GM18519 (cell line): ENCODE results near the gene CDK5.

Experiments
- ATAC-seq: cut with Tn5 transposase; IDR thresholded peaks from one replicate; pipeline ENCODE4 v1.9.1; 2021; ENCODE audit warnings: mild to moderate bottlenecking, moderate library complexity; ENCODE audit not compliant: unreplicated experiment, low FRiP score

CDK5 gene

DNA sequence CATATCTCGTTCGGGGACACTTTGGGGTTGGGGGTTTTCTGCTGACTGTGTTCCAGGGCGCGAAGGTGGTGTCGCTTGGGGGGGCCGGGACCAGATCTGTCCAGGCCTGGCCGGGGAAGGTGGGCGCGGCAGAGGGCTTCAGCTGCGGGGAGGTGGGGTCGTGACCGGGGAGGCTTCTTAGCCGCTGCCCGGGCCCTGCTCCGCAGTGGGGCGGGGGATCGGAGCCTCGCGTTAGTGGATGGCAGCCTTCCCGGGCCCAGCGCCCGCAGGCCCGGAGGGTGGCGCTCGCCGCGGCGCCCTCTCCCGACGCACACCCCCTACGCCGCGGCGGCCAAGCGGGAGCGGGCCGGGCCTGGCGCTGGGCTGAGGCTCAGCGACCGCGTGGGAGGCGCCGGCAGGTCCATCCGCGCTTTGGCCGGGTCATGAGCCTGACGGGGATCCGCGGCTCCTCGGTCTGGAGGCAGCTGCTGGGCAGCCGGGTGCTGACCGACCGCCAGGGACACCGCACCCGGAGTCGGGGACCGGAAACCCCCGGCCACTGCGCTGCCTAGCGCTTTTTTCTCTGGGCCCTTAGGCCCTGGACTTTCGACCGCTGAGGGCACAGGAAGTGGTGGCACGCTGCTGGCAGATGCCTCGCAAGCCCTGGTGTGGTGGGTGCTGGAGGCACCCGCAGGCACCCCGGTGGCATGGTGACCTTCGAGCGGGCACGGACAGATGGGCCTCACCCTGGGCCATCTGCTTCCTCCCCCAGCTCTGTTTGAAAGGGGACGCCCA, 29.7 kb upstream of the CDK5 start:
- no peak for ATAC-seq

DNA sequence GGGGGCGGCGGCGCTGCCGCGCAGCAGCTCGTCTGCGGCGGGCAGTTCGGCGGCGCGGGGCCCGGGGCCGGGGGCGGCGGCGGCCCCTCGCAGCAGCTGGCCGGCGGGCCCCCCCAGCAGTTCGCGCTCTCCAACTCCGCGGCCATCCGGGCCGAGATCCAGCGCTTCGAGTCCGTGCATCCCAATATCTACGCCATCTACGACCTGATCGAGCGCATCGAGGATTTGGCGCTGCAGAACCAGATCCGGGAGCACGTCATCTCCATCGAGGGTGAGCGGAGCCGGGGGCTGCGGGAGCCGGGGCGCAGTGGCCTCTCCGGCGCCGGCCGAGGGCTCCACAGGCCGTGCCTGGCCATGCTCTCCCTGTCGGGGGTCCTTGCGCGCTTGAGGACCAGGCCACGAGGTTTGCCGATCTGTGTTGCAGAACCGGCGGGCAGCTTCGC, 29.1 kb upstream of the CDK5 start:
- ATAC-seq = no peak

DNA sequence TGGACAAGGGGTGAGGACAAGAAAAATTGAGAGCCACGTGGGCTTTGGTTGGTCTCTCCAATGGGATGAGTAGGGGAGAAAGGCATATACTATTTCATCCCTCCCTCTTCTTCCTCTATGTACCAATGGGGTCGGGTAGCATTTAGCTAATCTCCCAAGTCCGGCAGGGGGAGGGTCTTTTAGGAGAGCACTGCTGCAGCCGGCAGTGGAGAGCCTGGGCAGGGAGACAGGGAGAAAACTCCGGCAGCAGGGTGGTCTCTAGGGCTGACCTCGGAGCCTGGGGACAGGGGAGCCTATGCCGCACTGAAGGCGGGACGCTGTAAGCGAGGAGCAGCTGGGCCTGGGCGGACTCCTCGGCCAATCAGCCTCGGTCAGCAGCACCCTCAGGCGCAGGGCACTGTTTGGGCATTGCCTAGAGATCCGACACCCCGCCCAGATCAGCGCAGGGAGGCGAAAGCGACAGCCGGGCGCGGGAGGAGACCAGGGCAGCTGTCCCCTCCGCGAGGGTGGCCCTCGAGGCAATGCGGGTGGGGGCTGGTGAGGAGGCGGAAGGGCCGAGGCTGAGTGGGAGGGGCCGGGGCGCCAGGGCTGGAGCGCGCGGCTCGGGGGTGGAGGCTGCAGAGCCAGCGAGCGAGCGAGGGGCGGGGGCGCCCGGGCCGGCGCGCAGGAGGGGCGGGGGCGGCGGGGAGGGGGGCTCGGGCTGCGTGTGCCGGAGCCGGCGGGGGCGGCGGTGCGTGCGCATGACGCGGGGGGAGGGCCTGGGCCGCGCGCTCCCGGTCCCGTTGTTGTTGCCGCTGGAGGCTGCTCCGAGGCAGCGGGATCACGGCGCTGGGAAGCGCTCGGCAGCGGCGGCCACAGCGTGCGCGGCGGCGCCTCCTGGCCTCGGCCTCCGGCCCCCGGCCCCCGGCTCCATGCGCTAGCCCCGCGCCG, 28.3 kb upstream of the CDK5 start, which contains the start of gene AGAP3:
AGAP3 (plus strand) TSS at position 785 of the 930 bp plus-strand sequence. CDS start 267 bp downstream, outside the sequence.
- no peak for ATAC-seq

- ATAC-seq = no peak
These were observed 27.6 kb upstream of the CDK5 start for GRCh38 chr7:151085329-151085690.

DNA sequence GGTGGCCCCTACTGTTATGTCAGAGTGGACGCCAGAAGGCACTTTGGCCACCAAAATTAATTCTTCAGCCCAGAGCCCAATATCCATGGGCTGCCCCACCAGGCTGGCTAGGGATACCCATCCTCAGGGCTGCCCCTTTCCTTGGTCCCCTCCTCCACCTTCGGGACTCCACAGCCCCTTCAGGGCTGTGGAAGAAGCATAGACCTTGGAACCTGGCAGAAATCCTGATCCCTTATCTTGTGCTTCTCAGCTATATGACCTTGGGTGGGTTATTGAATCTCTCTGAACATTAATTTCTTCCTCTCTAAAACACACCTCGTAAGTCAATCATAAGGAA, 26.1 kb upstream of the CDK5 start:
- no peak for ATAC-seq

- ATAC-seq = peak; percentile 38
These were observed 25.6 kb upstream of the CDK5 start, which contains the start of gene TMUB1 for GRCh38 chr7:151083071-151083823. TSS of gene TMUB1 (minus strand) at chr7:151083493. CDS start at chr7:151082563, 930 bp downstream.

DNA sequence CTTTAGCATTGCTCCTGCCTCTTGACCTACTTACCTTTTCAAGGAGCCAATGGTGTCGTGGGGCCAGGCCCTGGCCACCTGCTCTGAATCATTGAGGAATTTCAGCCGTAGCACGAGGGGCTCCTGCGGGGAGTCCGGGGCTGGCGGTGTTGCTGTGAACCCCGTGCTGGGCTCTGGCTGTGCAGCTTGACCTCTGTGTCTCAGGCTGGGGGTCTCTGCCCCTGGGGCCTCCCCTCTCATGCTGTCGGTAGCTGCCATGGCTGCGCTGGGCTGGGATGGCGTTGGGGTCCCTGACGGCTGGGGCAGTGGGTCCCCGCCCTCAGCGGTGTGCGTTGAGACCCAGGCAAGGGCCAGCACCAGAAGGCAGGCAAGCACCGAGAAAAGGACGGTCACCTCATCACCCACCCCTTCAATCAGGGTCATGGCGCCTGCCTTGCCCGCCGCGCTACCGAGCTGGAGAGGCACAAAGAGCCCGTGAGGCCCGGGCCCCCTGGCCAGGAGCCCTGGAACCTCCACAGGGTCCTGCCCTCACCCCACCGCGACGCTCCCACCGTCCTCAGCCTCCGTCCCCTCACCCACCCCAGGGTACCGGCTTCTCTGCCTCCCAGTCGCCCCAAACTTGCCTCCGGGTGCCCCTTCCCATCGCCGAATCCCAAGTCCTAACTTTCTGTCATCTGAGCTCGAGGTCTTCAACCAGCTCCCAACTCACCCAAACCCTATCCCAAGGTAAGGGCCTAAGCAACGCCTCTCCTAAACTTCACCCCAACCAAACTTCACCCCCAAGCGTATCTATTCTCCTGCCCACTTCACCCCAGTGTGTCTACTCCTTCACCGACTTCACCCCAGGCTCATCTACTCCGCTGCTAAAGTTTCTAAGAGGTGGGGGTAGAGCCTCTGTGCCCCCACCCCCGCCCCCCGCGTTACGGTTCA, 24.7 kb upstream of the CDK5 start:
- no peak for ATAC-seq

- ATAC-seq = no peak
These were observed 23.7 kb upstream of the CDK5 start for GRCh38 chr7:151081170-151082101.

DNA sequence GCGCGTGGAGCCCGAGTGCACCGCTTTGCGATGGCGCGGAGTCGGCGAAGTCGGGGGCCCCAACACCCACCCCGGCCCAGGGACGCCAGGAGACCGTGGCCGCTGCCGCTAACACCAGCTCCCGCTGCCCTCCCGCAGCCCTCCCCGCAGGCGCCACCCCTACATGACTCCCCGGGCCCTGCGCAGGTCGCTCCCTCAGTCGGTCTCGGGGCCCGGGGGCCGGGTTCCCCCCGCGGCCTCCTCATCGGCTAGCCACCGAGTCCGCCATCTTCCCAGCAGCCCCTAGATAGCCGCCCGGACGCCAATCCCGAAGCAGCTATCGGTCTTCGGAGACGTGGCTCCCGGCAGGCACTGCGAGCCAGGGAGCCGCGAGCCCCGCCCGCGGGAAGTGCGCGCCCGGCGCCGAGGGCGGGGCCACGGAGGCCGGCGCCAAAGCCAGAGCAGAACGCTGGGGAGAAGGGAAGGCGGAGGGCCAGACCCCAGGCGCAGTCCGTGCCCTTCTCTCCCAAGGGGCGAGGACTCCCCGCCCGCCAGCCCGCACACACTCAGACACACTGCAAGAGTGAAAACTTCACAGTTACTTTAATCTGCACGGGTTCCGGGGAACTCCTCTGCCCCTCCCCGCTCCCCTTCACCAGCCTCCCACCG, 22.9 kb upstream of the CDK5 start, which contains the start of gene FASTK:
FASTK (minus strand) TSS at position 288 of the 648 bp plus-strand sequence; CDS start at position 245, 43 bp downstream.
- peak; percentile 59 for ATAC-seq

GRCh38 chr7:151080067-151080521, 22.4 kb upstream of the CDK5 start:
- ATAC-seq = no peak

- ATAC-seq = no peak
These were observed 21.7 kb upstream of the CDK5 start for GRCh38 chr7:151079199-151079910.

DNA sequence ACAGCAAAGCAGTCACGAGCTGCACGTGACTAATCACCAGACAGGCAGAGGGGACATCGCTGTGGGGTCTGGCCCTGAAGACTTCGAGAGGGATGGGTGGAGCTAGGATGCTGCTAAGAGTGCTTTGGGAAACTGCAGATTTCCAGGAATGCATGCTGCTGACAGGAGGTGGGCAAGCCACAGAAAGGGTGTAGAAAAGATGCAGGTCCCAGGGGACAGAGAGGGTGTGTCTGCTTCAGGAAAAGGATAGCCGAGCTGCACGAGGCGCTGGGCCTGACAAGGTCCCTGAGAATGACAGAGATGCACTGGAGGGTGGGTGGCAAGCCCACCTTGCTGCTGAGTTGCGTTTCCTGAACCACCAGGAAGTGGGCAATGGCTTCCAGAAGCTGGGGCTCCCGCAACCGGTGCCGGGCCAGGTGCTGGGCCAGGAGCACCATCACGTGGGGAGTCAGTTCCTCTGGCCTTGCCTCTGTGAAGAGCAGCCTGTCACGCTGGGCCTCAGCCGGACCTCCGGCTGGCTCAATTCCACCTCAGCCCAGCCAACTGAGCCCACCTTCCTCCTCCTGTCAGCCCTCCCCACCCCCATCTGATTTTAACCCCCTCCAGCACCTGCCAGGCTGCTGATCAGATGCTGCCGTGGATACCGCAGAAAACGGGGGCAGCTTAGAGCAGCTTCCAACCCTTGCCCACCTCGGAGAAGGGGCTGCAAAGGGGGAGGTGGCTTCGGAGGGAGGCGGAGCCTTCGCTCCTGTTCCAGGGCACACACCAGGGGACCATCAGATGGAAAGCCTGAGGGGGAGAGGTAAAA, 20.7 kb upstream of the CDK5 start:
- ATAC-seq = no peak

- ATAC-seq = no peak
These were observed 20.1 kb upstream of the CDK5 start for GRCh38 chr7:151077705-151078232.

DNA sequence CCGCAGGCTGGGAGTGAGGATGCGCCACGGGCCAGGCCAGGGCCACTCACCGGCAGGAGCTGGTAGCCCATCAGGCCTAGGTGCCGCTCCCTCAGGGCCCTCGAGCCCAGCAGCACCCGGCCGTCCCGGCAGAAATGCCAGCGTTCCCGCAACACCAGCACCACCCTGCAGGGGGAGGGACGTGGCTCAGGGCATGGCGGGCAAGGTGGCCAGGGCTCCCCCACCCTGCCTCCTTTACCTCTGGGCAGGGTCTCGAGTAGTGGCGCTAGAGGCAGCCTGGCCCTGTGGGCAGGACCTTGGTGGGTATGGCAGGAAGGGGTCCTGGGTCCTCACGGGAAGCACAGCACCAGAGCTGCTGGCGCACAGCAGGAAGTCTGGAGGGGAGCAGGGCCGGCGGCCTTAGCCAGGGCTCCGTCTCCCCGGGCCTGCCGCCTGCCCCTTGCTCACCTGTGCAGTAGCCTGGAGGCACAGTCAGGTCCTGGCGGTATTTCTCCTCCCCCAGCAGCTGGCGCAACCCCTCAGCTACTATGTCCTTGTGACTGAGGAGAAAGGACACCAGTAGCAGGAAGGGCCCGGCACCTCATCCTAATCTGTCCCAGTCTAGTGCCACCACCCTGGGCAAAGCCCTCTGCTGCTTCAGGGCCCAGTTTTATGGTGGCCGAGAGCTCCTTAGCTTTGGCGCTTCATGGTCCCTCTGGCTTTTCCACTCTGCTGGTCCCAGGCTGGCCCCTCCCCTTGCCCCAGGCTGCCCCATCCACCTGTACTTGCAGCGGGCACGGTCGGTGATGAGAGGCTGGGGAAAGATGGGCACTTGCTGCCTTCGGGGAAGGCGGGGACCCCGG, 19.4 kb upstream of the CDK5 start:
- ATAC-seq = no peak

- ATAC-seq = no peak
These were observed 18.3 kb upstream of the CDK5 start for GRCh38 chr7:151075978-151076426.
